ENCODE measurements around the gene MAFB. TPM values are rescaled to one million over a fixed set of nuclear protein-coding genes. Genes with fewer than 3 reads are reported as not detected.

Gene MAFB
- total RNA-seq, 4 donors from 2014 or later, result 17.0 to 66.9 (median 28.7) TPM

DNA sequence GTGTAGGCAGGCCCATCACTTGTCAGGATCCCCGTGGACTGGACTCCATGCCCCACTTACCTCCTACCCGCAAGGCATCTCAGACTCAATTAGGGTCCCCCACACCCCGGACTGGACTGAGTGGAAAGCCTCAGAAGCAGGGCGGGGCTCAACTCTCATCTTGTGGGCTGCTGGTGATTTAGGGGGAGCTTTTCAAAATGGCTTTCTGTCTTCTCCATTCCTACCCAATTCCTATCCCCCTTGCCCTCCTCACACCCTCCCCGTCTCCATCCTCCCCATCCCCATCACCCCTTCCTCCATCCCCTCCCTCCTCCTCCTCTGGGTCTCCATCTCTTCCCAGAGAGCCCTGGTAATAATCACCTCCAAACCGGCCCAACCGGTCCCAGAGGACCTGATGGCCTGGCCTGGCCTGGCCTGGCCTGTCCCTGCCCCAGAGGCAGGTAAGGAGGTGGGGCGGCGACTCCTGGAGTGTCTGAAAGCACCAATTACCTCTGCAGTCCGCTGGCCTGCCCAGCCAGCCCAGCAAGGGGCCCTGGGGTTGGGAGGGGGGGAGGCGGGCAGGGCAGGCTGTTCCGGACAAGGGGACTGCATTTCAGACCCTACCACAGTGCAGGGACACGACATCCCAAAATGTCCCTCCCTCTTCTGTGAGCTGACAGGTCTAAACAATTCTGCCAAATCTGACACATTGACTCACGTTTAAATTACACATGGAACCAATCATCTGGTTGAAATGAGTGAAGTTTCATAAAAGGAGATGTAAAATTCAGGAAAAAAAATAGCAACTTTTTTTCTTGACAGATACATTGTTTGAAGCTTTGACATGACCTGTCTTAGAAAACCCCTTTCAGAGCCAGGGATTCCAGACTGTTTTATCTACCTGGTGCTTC is 24.8 kb downstream of the MAFB start:
- Histone ChIP-seq H3K27me3 (no peaks in the 10 kb centered on the region), H3K9me3 (no peaks in the 10 kb centered on the region), H3K36me3 (no peaks in the 10 kb centered on the region), H3K4me1 (no peaks in the 10 kb centered on the region), H3K4me3 (no peak overlapping the region), H3K27ac (no peak overlapping the region)
- TF ChIP-seq POLR2A (IDR thresholded peaks at IDR 0.05), result no peak
- 72 to 85% methylated on average over 3 to 5 of the region's 14 CpGs for WGBS, 2 donors (ENCODE audit: low coverage in 1 of 2)
- ATAC-seq, result no peak

DNA sequence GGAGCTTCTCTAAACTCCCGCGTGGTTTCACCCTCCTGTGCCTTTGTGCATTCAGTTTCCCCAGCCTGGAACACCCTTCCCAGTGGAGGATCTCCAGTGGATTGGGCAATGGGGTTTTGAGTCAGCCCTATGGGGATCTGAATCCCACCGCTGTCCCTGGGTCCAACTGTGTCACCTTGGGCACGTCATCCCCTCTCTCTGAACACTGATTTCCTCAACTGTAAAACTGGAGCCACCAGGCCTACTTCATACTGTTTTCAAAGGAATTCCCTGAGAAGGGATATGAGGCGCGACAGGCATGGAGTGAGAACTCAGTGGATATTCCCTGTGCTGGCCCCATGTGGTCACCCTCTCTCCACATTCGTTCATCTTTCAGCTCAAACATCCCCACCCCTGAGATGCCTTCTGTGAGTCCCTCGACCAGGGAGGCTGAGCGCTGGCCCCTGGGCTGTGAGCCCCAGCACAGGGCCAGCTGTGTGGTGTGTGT is 25.7 kb downstream of the MAFB start:
- no peak for ATAC-seq
- H3K4me3 ChIP-seq, result no peak overlapping the region
- H3K36me3 ChIP-seq, result no peaks in the 10 kb centered on the region
- TF ChIP-seq POLR2A (IDR thresholded peaks at IDR 0.05) (no peak), EP300 (IDR thresholded peaks at IDR 0.05) (no peak), POLR2AphosphoS5 (IDR thresholded peaks at IDR 0.05) (no peak)
- TF ChIP-seq, protein P1, sequence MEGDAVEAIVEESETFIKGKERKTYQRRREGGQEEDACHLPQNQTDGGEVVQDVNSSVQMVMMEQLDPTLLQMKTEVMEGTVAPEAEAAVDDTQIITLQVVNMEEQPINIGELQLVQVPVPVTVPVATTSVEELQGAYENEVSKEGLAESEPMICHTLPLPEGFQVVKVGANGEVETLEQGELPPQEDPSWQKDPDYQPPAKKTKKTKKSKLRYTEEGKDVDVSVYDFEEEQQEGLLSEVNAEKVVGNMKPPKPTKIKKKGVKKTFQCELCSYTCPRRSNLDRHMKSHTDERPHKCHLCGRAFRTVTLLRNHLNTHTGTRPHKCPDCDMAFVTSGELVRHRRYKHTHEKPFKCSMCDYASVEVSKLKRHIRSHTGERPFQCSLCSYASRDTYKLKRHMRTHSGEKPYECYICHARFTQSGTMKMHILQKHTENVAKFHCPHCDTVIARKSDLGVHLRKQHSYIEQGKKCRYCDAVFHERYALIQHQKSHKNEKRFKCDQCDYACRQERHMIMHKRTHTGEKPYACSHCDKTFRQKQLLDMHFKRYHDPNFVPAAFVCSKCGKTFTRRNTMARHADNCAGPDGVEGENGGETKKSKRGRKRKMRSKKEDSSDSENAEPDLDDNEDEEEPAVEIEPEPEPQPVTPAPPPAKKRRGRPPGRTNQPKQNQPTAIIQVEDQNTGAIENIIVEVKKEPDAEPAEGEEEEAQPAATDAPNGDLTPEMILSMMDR (IDR thresholded peaks at IDR 0.05), result no peak
- no peaks in the 10 kb centered on the region for H3K9me3 ChIP-seq
- H3K4me1 ChIP-seq, result no peaks in the 10 kb centered on the region
- 83 to 90% methylated on average over 3 of the region's 9 CpGs for WGBS, 2 donors (ENCODE audit: low coverage in 1 of 2)
- no peak overlapping the region for H3K27ac ChIP-seq
- no peaks in the 10 kb centered on the region for H3K27me3 ChIP-seq

DNA sequence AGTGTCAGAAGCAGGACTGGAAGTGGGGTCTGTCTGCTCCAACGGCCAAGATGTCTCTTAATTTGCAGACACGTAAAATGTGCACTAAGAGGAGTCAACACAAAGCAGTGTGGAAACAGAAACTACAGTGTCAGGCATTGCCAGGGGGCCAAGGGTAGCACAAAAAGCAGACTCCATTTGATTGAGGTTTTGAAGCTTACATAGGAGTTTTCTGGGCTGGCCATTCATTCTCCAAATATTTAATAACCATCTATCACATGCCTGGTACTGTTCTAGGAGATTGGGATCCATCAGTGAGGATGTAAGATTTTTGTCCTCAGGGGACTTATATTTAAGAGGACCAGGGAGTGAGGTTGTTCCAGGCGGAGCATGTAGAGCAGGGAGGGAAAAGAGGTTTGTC is 29.5 kb downstream of the MAFB start:
- H3K27me3 ChIP-seq, result no peaks in the 10 kb centered on the region
- 94 to 100% methylated on average over 1 to 3 of the region's 3 CpGs for WGBS, 2 donors (ENCODE audit: low coverage in 1 of 2)

DNA sequence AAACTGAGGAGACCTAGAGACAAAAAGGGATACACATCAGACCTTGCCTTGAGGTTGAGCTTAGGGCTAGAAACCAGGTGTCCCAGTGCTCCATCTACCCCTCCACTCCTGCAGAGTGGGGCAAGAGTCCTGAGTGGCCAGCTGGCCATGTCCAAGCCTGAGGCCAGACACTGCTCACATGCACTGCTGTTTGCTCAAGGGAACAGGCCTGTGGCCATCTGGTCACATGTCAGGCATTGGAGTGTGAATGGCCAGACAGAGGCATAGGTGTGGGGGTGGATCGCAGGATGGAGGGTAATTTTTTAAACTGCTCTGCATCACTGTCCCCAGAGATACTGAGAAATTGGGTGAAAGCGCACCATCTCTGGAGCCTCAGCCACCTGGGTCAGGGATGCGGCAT is 30.5 kb downstream of the MAFB start:
- Histone ChIP-seq H3K4me1 (no peaks in the 10 kb centered on the region), H3K4me3 (no peak overlapping the region), H3K27me3 (no peaks in the 10 kb centered on the region), H3K36me3 (no peaks in the 10 kb centered on the region), H3K9me3 (no peaks in the 10 kb centered on the region), H3K27ac (no peak overlapping the region)
- 90 to 100% methylated on average over 1 to 3 of the region's 3 CpGs for whole genome bisulfite sequencing, 2 donors (ENCODE audit: low coverage in 1 of 2)
- TF ChIP-seq EP300 (IDR thresholded peaks at IDR 0.05), result no peak
- TF ChIP-seq POLR2A (IDR thresholded peaks at IDR 0.05), result no peak
- TF ChIP-seq POLR2AphosphoS5 (IDR thresholded peaks at IDR 0.05), result no peak
- TF ChIP-seq, protein P1 (IDR thresholded peaks at IDR 0.05), result no peak
- no peak for ATAC-seq

More for the DNA sequence above, 29.5 kb downstream of the MAFB start:
- no peak overlapping the region for H3K4me3 ChIP-seq
- no peaks in the 10 kb centered on the region for H3K4me1 ChIP-seq
- H3K9me3 ChIP-seq, result no peaks in the 10 kb centered on the region
- ATAC-seq, result no peak
- H3K27ac ChIP-seq, result no peak overlapping the region
- H3K36me3 ChIP-seq, result no peaks in the 10 kb centered on the region
- TF ChIP-seq EP300 (IDR thresholded peaks at IDR 0.05), result no peak
- TF ChIP-seq, protein P1 (IDR thresholded peaks at IDR 0.05), result no peak
- TF ChIP-seq POLR2A (IDR thresholded peaks at IDR 0.05), result no peak
- no peak for TF ChIP-seq POLR2AphosphoS5 (IDR thresholded peaks at IDR 0.05)

DNA sequence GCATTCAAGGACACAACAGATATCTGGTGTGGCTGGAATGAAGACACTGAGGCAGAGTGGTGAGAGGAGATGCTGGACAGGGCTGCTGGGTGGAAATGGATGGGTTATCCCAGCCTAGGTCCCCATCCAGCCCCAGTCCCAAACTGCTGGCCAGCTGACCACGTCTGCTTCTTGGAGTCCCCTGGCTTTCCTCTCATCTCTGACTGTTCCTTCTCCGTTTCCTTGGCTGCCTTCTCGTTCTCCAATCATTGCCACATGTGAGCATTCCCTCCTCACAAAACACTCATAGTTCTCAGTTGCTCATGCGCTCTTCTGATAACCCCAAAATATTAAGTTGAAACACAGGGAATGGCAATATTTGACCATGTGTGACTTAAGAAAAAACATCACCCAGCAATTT is 31.5 kb downstream of the MAFB start:
- no peak overlapping the region for H3K27ac ChIP-seq
- ATAC-seq, result no peak
- no peaks in the 10 kb centered on the region for H3K9me3 ChIP-seq
- TF ChIP-seq, protein P1 (IDR thresholded peaks at IDR 0.05), result no peak
- TF ChIP-seq POLR2AphosphoS5 (IDR thresholded peaks at IDR 0.05) (no peak), POLR2A (IDR thresholded peaks at IDR 0.05) (no peak), EP300 (IDR thresholded peaks at IDR 0.05) (no peak)
- WGBS, 2 donors (ENCODE audit: low coverage in 1 of 2), result 47 to 72% methylated on average over 3 to 4 of the region's 4 CpGs
- H3K4me1 ChIP-seq, result no peaks in the 10 kb centered on the region
- no peaks in the 10 kb centered on the region for H3K27me3 ChIP-seq
- no peaks in the 10 kb centered on the region for H3K36me3 ChIP-seq
- H3K4me3 ChIP-seq, result no peak overlapping the region
